GM12891 (cell line): ENCODE data around the gene ZFHX3.

Experiments
- DNase-seq: peaks from one replicate; pipeline ENCODE4 v3.0.0; 2011; ENCODE audit warnings: low spot score; ENCODE audit not compliant: insufficient read length
- FAIRE-seq: peaks from 2 replicates; lab custom pipeline; 2011; peaks lifted over from hg19 to GRCh38; lab: Jason Lieb, UNC
- PAX5 ChIP-seq: IDR thresholded peaks from 2 replicates; pipeline ENCODE4 v1.6.1; 2011; ENCODE audit warnings: low read length, moderate library complexity, mild to moderate bottlenecking; ENCODE audit not compliant: insufficient read depth, severe bottlenecking
- POLR2A ChIP-seq: IDR thresholded peaks from 2 replicates; pipeline ENCODE4 v1.6.1; 2011; ENCODE audit warnings: low read depth, low read length, control low read depth
- POLR2AphosphoS5 ChIP-seq: IDR thresholded peaks from 2 replicates; pipeline ENCODE4 v1.6.1; 2011; ENCODE audit warnings: low read depth, low read length, control low read depth
- POU2F2 ChIP-seq: IDR thresholded peaks from 2 replicates; pipeline ENCODE4 v1.6.1; 2011; ENCODE audit warnings: low read depth, mild to moderate bottlenecking, control low read depth, low read length, moderate library complexity
- SPI1 ChIP-seq: IDR thresholded peaks from 2 replicates; pipeline ENCODE4 v1.6.1; 2011; ENCODE audit warnings: low read depth, low read length, control low read depth
- TAF1 ChIP-seq: IDR thresholded peaks from 2 replicates; pipeline ENCODE4 v1.6.1; 2011; ENCODE audit warnings: low read depth, low read length, control low read depth

The ZFHX3 gene

DNA sequence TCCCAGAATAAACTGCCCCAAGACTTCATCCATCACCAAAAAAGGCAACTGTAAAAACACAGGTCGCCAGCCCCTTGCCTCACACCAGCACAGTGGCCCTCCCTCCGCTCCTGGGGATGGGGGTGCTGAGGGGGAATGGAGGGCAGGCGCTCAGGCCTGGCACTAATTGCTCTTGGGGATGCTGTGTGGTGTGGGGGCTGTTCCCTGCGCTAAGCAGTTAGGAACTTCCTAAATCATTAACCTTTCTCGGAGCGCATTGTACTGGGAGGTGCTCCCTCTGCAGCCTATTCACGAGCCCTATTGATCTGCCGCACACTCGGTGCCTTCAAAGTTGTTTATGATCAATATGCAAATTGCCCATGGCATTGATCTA, 199.9 kb downstream of the ZFHX3 start:
- TF ChIP-seq TAF1 = no peak
- TF ChIP-seq POU2F2 = no peak
- no peak for TF ChIP-seq POLR2AphosphoS5
- no peak for TF ChIP-seq PAX5
- no peak for TF ChIP-seq POLR2A
- TF ChIP-seq SPI1 = no peak

DNA sequence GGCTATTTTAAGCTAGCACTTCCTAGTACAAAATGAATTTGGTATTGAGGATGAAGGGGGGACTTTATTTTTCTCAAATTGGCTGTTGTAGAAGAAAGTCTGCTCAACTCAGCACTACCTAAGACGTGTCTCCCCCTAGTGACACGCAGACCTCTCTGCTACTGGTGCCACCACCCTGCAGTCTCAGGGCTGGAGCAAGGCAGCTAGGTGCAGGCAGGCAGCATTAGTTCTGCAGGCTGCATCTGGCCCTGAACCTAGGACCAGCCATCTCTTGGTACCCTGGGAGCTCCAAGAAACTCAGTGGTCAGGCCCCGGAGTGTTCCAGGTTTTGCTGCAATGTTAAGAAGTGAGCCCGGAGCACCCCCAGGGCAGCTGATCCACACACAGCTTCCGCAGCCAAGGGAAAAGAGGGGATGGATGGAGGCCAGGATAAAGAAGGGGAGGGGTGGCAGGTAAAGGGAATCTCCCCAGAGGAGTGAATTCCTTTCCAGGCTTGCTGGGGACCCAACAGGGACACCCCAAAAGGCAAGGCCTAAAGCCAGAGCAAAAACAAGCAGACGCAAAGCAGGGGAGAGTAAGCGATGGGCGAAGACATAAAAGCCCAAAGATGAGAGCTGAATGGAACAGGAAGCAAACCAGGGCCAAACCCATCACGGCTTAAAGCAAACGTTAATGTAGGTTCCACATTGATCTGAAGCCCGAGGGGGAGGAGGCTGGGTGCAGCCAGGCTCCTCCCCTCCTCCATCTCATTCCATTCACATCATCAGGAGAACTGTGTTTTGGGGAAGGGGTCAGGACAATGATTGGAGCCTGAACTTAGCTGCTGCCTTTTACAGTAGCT, 200.5 kb downstream of the ZFHX3 start:
- peak; percentile 47 for FAIRE-seq
- TF ChIP-seq SPI1 (no peak), PAX5 (no peak), TAF1 (no peak), POLR2A (no peak), POLR2AphosphoS5 (no peak), POU2F2 (no peak)
- DNase-seq = peak; percentile 59

More for the DNA sequence above, 199.9 kb downstream of the ZFHX3 start:
- FAIRE-seq = no peak
- DNase-seq = no peak

DNA sequence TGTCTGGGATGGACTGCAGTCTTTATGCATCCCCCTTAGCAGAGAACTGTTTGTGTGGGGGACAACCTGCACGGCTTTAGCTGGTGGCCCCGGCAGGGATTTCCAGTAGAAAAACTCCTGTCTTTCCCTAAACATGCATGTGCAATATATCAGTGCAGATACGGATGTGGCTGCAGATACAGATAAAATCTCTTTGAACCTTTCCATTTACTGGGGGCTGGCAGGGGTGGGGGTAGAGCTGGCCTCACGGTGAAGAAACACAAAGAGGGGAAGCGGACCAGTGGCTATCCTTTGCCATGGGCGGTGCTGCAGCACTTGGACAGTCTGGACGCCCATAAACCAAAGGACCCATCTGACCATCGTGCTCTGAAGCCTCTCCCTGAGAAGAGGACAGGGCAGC, 201.3 kb downstream of the ZFHX3 start:
- no peak for TF ChIP-seq SPI1
- TF ChIP-seq POLR2A = no peak
- no peak for TF ChIP-seq PAX5
- TF ChIP-seq TAF1 = no peak
- TF ChIP-seq POLR2AphosphoS5 = no peak
- no peak for TF ChIP-seq POU2F2
- FAIRE-seq (no peak), DNase-seq (no peak)

DNA sequence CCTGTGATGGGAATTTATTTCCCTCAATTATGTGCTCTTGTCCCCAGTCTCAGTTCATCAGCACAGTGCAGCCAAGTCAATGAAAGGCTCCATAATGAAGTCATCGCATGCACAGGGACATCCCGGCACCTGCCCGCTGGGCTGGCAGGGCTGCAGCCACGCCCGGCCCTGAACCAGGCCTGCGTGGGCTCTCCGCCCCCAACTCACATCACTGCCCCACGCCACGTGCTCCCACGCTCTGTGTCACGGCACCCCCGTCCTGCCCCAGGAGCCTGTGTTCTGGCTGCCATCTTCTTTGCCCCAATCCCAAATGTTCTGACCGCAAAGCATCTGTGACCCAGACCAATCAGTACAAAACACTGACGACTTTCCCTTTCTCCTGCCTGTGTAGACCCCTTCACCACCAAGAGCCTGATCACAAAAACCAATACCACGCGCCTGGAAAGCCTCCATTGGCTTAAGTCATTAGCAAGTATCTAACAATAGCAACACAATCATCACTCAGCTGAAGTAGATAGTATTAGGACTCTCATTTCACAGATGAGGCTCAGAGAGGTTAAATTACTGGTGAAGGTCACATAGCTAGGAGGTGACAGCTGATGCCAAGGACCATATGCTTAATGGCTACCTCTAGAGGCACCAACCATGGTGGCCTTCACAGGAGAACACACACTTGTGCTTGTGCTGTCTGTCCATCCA, 202.5 kb downstream of the ZFHX3 start:
- DNase-seq (no peak), FAIRE-seq (no peak)
- TF ChIP-seq POLR2AphosphoS5 (no peak), SPI1 (no peak), TAF1 (no peak), POLR2A (no peak), PAX5 (no peak), POU2F2 (no peak)

DNA sequence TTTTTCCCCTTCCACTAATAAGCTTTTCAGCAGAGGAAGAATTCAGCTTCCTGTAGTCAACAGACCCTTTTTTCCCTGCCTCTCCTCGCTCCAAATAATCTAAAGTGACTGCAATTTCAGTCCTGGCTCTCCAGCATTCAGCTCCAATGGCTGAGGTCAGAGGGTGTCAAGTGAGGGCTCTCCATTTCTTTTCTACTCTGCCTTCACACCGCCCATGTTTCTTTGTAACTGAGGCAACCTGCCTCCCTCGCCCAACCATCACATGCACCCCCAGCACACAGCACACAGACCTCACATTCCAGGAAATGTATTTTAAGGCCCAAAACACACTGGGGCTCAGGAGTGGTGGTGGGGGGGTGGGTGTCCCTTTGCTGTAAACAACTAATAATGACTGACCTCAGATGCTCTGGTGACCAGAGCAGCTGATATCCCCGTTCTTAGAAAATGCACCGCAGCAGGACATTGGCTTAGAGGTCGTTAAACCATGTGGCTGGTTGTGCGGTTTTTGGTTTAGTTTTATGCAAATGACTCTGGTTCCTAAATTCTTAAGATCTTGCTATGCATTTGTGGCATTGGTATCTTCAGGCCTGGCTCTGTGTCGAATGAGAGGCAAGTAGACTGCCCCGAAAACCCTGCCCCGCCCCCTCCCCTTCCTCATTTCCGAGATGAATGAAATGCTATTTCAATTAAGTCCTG, 203.6 kb downstream of the ZFHX3 start:
- FAIRE-seq = peak; percentile 75
- TF ChIP-seq POU2F2 (peak; percentile 54; the same call in 1 of the 2 replicates), TAF1 (no peak)
- DNase-seq = no peak

DNA sequence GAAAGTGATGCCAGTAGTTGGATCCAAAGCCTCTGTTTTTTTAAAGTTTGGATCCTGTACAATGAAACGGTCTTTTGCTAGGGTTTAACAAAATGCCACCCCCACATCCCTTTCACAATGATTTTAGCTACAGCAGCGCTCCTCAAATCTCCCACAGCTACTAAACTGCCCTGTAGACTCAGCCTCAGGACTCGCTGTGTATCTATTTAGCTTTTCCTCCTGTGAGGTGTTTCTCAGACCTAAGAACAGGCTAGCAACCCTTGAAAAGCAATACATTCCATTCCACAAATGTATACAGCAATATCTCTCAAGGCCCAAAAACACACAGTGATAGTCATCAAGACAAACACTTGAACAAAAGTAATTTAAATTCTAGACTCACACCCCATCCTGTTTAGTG, 206.4 kb downstream of the ZFHX3 start:
- FAIRE-seq (no peak), DNase-seq (no peak)
- TF ChIP-seq SPI1 = no peak
- TF ChIP-seq POU2F2 = no peak
- no peak for TF ChIP-seq POLR2A
- no peak for TF ChIP-seq PAX5
- no peak for TF ChIP-seq TAF1
- no peak for TF ChIP-seq POLR2AphosphoS5

DNA sequence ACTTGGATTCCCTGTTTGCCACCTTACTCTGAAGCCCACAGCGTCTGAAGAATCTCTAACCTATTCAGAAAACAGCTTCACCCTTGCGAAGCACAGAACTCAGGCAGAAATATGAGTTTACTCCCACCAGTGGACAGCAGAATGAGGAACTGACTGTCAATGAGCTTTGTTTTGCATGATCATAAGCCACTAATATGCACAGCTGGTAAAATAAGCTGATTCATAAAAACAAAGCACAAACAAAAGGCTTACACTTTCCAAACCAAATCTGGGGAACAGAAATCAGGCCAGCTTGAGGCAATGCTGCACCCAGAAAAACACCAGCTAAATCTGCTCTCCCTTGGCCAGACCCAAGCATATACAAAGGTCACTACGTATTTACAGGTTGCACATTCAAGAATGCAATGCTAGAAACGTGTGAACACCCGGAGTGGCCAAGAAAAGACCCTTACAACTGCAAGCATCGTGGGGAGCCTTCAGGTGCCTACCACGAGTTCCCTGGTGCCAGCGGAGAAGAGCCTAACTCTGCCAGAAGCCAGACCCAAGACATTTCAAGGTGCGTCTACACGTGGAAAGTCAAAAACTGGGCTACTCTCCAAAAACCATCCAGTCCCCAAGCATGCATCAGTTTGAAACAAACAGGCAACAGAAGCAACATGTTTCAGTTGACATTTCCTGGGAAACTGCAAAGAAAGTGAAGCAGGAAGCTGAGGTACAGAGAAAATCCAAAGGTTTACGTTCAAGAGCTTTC, 207.1 kb downstream of the ZFHX3 start:
- TF ChIP-seq TAF1 (no peak), SPI1 (peak; percentile 87)
- DNase-seq = no peak
- FAIRE-seq = peak; percentile 5

DNA sequence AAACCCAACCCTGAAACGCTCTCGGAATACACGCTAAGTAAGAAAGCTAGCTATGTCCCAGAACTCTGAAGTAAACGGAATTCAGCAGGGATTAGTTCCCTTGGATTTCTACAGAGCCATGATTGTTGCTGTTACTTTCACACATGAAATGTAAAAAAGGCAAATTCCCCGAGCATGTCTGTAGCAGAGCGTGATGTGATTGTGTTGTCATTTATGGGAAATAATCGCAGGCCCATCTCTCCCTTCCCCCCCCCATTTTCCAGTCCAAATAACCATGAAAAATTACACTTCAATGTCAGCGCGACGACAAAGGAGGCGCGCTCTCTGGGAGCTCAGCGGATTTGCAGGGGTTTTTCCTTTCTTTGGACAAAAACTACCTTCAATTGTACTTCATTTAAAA, 209.0 kb downstream of the ZFHX3 start:
- FAIRE-seq = no peak
- no peak for TF ChIP-seq POLR2A
- TF ChIP-seq POLR2AphosphoS5 = no peak
- no peak for TF ChIP-seq POU2F2
- TF ChIP-seq SPI1 = no peak
- no peak for TF ChIP-seq PAX5
- no peak for TF ChIP-seq TAF1
- DNase-seq = no peak

DNA sequence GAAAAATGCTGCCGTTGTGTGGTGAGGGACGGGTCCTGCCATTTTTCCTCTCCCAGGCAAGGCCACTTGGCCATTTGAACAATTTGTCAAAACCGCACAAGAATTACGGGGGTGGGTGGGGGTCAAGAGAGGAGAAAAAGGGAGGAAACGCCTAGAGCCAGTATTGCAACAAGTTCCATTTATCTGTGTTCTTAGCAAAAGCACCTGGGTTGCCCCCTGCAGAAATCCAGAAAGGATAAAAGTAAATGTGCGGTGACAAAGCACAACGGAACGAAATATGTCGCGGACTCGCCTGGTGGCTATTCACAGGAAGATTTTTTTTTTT, 209.4 kb downstream of the ZFHX3 start:
- no peak for DNase-seq
- no peak for FAIRE-seq
- TF ChIP-seq POLR2AphosphoS5 (no peak), PAX5 (no peak), POLR2A (no peak), POU2F2 (no peak), TAF1 (no peak), SPI1 (no peak)
